GM12875 (cell line): ENCODE data around the gene RAMP2.
"Not testable (repeated sequence)": the region's sequence is repeated elsewhere in the genome, so short reads cannot be mapped to it uniquely, and the experiment has no call there.

ENCODE experiments used
- H3K4me3 ChIP-seq: one replicate; pipeline ENCODE4 v1.5.1; 2011; ENCODE audit warnings: low read depth, low read length, control low read depth
- CTCF ChIP-seq: IDR thresholded peaks from 2 replicates; pipeline ENCODE4 v1.5.1; 2011; ENCODE audit warnings: low read depth, mild to moderate bottlenecking, control low read depth, inconsistent platforms, low read length, moderate library complexity, borderline replicate concordance; ENCODE audit not compliant: insufficient read depth

RAMP2 gene

DNA sequence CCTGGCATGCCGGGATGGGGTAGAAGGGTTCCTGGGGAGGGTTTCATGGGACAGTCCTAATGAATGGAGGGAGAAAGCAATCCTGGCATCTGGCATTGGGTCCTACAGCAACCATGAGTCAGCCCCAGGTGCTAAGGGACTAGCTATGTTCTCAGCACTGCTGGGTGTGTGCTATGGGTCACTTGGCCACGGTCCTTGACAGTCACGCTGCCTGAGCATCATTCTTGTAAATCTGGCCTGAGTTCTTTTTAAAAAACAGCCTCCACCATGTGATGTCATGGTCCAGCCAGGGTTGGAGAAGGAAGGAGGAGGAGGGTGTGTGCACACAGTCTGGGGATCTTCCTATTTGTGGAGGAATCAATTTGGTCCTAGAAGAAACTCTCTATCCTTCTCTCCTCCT is 6.2 kb upstream of the RAMP2 start:
- no peak overlapping the region for H3K4me3 ChIP-seq
- no peak for TF ChIP-seq CTCF

GRCh38 chr17:42759982-42760651 is 910 bp upstream of the RAMP2 start:
- no peak overlapping the region for H3K4me3 ChIP-seq
- no peak for TF ChIP-seq CTCF

DNA sequence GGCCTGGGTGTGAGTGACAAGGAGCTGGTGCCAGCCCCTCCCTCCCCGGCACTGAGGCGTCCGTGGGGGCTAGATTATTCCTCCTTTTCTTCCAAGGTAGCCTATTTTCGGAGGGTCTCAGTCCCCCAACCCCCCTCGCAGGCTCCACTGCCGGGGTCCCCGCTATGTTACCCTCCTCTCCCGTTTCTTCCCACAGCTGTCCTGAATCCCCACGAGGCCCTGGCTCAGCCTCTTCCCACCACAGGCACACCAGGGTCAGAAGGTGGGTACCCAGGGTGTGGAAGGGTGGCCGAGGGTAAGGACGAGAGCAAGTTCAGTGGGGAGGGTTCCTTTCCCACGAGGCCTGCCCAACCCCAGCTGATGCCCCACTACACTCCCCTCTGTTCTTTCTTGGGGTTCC is 611 bp downstream of the RAMP2 start:
- no peak overlapping the region for H3K4me3 ChIP-seq
- TF ChIP-seq CTCF: no peak

- TF ChIP-seq CTCF: no peak
Observed at GRCh38 chr17:42766124-42766523, 5.1 kb downstream of the RAMP2 start.

GRCh38 chr17:42767512-42767911 is 6.5 kb downstream of the RAMP2 start:
- H3K4me3 ChIP-seq: no peak overlapping the region
- TF ChIP-seq CTCF: no peak

More at GRCh38 chr17:42766124-42766523, 5.1 kb downstream of the RAMP2 start:
- H3K4me3 ChIP-seq: no peak overlapping the region

DNA sequence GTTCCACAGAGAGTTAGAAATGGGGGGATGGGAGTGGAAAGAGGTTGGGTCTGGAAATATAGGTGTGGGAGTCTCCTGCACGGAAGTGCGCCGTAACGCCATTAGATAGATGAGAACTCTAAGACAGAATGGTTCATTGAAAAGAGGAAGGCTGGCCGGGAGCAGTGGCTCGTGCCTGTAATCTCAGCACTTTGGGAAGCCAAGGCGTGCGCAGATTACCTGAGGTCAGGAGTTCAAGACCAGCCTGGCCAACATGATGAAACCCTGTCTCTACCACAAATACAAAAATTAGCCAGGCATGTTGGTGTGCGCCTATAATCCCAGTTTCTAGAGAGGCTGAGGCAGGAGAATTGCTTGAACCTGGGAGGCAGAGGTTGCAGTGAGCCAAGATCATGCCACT is 7.0 kb downstream of the RAMP2 start:
- H3K4me3 ChIP-seq: not testable (repeated sequence)

DNA sequence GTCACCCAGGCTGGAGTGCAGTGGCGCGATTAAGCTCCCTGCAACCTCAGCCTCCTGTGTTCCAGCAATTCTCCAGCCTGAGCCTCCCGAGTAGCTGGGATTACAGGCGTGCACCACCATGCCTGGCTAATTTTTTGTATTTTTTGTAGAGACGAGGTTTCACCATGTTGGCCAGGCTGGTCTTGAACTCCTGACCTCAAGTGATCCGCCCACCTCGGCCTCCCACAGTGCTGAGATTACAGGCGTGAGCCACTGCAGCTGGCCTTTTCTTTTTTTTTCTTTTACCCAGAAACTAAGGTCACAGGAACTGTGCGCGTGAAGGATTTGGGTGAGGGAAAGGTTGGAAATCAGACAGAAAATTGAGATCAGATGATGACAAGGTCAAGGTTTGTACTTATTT is 8.9 kb downstream of the RAMP2 start:
- not testable (repeated sequence) for H3K4me3 ChIP-seq

DNA sequence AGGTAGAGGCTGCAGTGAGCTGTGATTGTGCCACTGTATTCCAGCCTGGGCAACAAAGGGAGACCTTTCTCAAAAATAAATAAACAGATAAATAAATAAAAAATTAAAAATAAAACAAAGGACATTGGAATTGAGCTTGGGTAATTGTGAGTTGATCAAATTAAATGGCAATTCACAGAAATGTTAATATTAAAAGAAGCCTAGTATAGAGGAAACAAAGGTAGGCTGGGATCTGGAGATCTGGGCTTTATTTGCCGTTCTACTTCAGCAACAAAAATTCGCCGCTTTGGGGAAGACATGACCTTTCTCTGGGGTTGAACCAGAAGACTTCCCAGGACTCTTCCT is 11.9 kb downstream of the RAMP2 start:
- H3K4me3 ChIP-seq: peak overlapping the region; percentile 71
- no peak for TF ChIP-seq CTCF
